ENCODE measurements around the gene PANK4. TPM values are rescaled to one million over a fixed set of nuclear protein-coding genes. Genes with fewer than 3 reads are reported as not detected.

PANK4 gene
- total and polyA plus RNA-seq, 2 experiments from 2014 or later: 18.5 to 21.3 TPM

GRCh38 chr1:2471587-2472001 is 54.8 kb downstream of the PANK4 start:
- no peaks in the 10 kb centered on the region for H3K79me2 ChIP-seq
- H3K9me2 ChIP-seq (replicated peaks; ENCODE audit: insufficient read depth): no peaks in the 10 kb centered on the region
- peaks cover 9% of the 10 kb centered on the region for H3K4me1 ChIP-seq (ENCODE audit: insufficient read depth)
- H3K36me3 ChIP-seq (replicated peaks; ENCODE audit: insufficient read depth, low read depth): no peaks in the 10 kb centered on the region
- no peaks in the 10 kb centered on the region for H4K20me1 ChIP-seq (ENCODE audit: insufficient read depth, poor library complexity, severe bottlenecking)
- H3K27me3 ChIP-seq: peaks cover 10% of the 10 kb centered on the region
- no peaks in the 10 kb centered on the region for H3K9me3 ChIP-seq (ENCODE audit: low read depth)
- 91% methylated on average over 15 of the region's 15 CpGs for WGBS (ENCODE audit: low lambda C conversion rate, missing lambda C conversion rate)
- H2AFZ ChIP-seq: no peak overlapping the region
- H3K27ac ChIP-seq: no peak overlapping the region
- DNase-seq (ENCODE audit: low spot score): no peak
- H3K4me2 ChIP-seq: no peak overlapping the region
- TF ChIP-seq EZH2 (IDR thresholded peaks at IDR 0.05; ENCODE audit: borderline replicate concordance): no peak
- no peak for TF ChIP-seq EZH2phosphoT487 (IDR thresholded peaks at IDR 0.05; ENCODE audit: low read depth, severe bottlenecking, unreplicated experiment)
- TF ChIP-seq, protein P1, sequence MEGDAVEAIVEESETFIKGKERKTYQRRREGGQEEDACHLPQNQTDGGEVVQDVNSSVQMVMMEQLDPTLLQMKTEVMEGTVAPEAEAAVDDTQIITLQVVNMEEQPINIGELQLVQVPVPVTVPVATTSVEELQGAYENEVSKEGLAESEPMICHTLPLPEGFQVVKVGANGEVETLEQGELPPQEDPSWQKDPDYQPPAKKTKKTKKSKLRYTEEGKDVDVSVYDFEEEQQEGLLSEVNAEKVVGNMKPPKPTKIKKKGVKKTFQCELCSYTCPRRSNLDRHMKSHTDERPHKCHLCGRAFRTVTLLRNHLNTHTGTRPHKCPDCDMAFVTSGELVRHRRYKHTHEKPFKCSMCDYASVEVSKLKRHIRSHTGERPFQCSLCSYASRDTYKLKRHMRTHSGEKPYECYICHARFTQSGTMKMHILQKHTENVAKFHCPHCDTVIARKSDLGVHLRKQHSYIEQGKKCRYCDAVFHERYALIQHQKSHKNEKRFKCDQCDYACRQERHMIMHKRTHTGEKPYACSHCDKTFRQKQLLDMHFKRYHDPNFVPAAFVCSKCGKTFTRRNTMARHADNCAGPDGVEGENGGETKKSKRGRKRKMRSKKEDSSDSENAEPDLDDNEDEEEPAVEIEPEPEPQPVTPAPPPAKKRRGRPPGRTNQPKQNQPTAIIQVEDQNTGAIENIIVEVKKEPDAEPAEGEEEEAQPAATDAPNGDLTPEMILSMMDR (IDR thresholded peaks at IDR 0.05; ENCODE audit: poor library complexity): no peak
- H3K4me3 ChIP-seq: no peak overlapping the region

DNA sequence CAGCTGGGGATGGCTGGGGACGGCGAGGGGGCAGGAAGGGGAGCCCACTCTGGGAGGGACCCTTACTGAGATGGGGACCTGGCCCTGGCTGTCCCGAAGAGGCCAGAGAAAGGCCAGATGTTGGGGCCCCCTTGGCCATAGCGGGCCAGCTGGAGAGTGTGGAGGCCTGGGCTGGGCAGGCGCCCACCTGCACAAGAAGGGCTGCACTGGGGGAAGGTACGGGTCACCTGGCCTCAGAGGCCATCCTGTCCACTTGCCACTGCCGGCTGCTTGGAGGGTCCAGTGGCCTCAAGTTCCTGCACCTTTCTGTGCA is 55.3 kb downstream of the PANK4 start:
- 95% methylated on average over 6 of the region's 7 CpGs for WGBS (ENCODE audit: low lambda C conversion rate, missing lambda C conversion rate)
- Histone ChIP-seq H3K4me2 (no peak overlapping the region), H4K20me1 (ENCODE audit: insufficient read depth, poor library complexity, severe bottlenecking) (no peaks in the 10 kb centered on the region), H2AFZ (no peak overlapping the region), H3K79me2 (no peaks in the 10 kb centered on the region), H3K4me1 (ENCODE audit: insufficient read depth) (peaks cover 9% of the 10 kb centered on the region), H3K27me3 (peaks cover 10% of the 10 kb centered on the region), H3K27ac (no peak overlapping the region), H3K9me2 (replicated peaks; ENCODE audit: insufficient read depth) (no peaks in the 10 kb centered on the region), H3K9me3 (ENCODE audit: low read depth) (no peaks in the 10 kb centered on the region), H3K4me3 (no peak overlapping the region), H3K36me3 (replicated peaks; ENCODE audit: insufficient read depth, low read depth) (no peaks in the 10 kb centered on the region)
- no peak for DNase-seq (ENCODE audit: low spot score)
- TF ChIP-seq EZH2 (IDR thresholded peaks at IDR 0.05; ENCODE audit: borderline replicate concordance): no peak
- TF ChIP-seq EZH2phosphoT487 (IDR thresholded peaks at IDR 0.05; ENCODE audit: low read depth, severe bottlenecking, unreplicated experiment): no peak
- TF ChIP-seq, protein P1 (IDR thresholded peaks at IDR 0.05; ENCODE audit: poor library complexity): no peak

DNA sequence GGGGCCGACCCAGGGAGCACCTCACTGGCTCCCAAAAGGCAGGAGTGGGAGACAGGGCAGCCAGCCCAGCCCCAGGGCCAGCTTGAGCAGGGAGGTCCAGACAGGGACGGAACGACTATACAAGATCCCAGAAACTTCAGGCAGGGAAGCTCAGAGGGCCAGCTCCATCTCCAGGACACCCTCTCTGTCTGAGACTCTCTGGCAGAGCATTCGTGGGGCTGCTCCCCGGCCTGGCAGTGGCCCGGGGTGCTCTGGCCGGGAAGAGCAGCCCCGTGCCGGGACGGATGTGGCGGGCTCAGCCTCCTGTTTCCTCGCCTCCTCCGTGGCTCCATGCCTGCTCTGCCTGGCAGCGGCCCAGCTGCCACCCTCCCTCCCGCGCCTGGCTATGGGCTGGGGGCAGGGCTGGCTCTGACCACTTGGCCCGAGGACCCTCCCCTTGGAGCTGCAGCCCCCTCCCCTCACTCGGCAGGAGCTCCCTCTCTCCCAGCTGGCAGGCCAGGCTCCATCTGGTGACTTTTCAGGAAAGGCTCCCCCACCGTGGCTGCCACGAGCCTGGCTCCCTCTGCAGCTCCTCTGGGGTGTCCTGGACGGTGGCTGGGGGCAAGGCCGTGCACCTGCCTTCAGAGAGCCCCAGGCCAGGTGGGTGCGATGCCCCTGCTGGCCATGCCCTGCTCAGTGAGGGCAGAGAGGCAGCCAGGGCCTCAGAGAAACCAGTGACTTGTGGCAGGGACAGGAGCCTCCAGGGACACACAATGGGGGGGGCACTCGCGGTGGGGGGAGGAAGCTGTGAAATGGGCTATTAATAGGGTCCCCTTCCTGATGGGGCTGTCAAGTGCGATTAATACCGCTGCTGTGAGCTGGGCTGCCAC is 55.9 kb downstream of the PANK4 start:
- no peaks in the 10 kb centered on the region for H3K9me2 ChIP-seq (replicated peaks; ENCODE audit: insufficient read depth)
- H3K79me2 ChIP-seq: no peaks in the 10 kb centered on the region
- DNase-seq (ENCODE audit: low spot score): no peak
- no peak overlapping the region for H3K27ac ChIP-seq
- peaks cover 9% of the 10 kb centered on the region for H3K4me1 ChIP-seq (ENCODE audit: insufficient read depth)
- H2AFZ ChIP-seq: no peak overlapping the region
- 67% methylated on average over 20 of the region's 27 CpGs for WGBS (ENCODE audit: low lambda C conversion rate, missing lambda C conversion rate)
- no peak overlapping the region for H3K4me2 ChIP-seq
- H4K20me1 ChIP-seq (ENCODE audit: insufficient read depth, poor library complexity, severe bottlenecking): no peaks in the 10 kb centered on the region
- H3K9me3 ChIP-seq (ENCODE audit: low read depth): no peaks in the 10 kb centered on the region
- peaks cover 10% of the 10 kb centered on the region for H3K27me3 ChIP-seq
- no peak overlapping the region for H3K4me3 ChIP-seq
- TF ChIP-seq EZH2phosphoT487 (IDR thresholded peaks at IDR 0.05; ENCODE audit: low read depth, severe bottlenecking, unreplicated experiment): no peak
- no peak for TF ChIP-seq EZH2 (IDR thresholded peaks at IDR 0.05; ENCODE audit: borderline replicate concordance)
- TF ChIP-seq, protein P1 (IDR thresholded peaks at IDR 0.05; ENCODE audit: poor library complexity): no peak
- H3K36me3 ChIP-seq (replicated peaks; ENCODE audit: insufficient read depth, low read depth): no peaks in the 10 kb centered on the region
